ENCODE results near the gene CNTN5.
"Not testable (repeated sequence)": the region's sequence is repeated elsewhere in the genome, so short reads cannot be mapped to it uniquely, and the experiment has no call there.

Gene CNTN5

DNA sequence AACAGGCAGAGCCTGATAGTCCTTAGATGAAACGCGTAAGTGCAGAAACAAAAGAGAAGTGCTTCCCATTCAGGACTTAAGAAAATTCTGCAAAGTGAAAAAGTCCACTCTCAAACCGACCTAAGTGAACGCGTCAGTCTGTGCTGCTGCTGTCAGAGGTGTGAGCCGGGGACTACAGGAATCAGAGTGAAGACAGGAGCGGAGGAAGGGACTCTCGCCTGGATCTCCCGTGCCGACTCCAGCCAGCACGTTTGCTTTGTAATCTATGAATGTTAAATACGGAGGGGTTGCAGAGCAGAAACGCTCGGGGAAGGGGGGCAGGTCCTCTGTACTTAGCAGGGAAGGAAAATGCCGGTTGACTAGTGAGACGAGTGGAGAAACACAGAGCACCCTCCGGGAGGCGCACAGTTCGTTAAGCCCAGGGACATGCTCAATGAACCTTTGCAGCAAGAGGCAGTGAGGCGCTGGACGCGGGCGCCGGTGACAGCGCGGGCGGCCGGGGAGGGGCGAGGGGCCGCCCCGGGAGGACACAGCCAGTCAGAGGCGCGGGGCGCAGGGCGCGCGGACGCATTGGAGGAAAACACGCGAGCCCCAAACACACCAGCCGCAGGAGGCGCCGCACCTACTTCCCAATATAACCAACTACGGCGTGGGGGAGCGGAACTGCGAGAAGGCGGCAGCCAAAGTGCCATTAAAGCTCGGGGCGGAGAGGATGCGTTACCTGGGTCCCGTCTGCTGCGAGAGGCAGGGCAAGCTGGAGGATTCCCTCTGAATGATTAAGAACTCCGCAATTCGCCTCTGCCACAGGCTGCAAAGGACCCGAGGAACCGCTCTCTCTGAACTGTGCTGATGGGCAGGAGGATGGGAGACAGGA lies at the start of gene CNTN5:
Gene CNTN5 (plus strand): TSS at position 598 of the 874 bp plus-strand sequence.
- peak; percentile 2 for DNase-seq (ENCODE audit: low read depth)

DNA sequence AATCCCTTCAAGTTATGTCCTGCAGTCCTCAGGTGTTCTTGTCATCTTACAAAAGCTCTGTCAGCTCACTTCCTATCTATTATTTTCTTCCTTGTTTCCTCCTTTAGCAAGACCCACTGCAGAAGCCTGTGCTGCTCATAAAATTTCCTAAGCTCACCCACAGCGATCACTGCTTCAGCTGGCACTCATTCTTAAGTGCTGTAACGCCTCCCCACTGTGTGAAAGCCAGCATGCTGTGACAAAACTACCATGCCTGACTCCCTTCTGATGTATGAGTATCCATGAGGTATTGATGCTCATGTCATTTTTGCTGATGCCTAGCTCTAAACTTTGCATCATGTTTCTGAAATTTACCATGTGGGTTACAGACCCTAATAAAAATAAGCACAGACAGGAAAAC lies 41.5 kb upstream of the CNTN5 start:
- no peak for DNase-seq (ENCODE audit: low read depth)

DNA sequence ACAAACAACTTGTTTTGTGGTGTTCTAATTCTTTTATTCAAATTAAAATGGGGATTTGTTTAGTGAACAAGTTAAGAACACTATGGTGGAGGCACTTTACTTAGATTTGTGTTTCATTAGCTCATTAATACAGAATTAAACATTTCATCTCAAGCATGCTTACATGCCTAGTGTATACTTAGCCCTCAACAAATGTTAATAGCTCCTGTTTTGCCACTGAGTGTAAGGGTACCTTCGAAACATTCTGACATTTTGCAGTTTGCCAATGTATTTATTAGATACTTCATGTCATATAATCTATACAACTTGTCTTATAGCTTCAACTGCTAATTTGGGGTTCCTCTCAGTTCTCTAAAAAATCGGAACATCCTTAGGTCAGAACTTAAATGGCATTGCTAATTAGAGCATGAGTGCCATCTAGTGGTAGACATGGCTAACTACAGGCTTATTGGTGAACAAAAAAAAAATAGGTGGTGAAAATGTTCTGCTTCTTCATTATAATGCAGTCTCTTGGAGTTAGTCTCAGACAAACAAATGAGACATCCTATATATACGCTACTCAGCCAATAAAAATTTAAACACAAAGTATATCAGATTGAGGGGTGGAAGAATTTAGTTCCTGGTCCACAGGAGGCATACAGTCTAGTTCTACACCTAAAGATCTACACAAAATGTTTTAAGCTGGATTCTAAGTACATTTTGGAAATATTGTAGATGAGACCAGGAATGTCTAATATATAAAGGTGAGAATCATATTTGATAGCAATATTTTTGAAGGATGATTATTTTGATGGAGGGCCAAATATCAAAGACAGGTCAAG lies 4.9 kb upstream of the CNTN5 start:
- no peak for DNase-seq (ENCODE audit: low read depth)

DNA sequence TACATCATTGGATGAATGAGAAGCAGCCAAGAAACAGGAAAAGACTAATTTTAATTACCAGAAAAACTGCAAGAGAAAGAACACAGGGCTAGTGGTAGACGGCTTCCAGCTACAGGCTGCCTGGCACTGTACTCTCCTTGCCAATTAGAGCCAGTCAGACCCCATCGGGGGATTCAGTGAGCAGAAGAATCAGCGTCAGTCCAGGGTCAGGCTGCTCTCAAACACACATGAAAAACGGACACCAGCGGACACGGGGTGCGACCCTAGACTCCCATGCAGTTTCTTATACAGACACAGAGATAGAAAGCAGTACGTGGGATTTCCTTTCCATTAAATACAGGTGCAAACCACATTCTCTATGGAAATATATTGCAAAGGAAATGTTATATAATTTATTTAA lies 1.1 kb upstream of the CNTN5 start:
- no peak for DNase-seq (ENCODE audit: low read depth)

DNA sequence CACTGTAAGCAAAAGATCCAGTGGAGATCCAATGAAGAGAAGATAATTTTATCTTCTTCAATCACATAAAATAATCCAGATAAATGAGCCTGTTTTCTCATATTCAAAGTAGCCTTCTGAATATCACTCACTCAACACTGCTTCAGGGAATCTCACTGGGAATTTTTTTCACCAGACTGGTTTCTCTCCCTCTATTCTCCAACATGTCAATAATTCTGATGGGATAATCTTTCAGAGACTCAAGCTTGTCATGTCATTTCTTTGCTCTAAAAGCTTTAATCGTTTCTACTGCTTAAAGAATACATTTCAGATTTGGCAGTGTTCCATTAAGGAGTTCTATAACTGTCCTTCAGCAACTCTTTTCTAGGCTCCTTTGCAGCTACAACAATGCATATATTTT lies 16.3 kb downstream of the CNTN5 start:
- no peak for DNase-seq (ENCODE audit: low read depth)

DNA sequence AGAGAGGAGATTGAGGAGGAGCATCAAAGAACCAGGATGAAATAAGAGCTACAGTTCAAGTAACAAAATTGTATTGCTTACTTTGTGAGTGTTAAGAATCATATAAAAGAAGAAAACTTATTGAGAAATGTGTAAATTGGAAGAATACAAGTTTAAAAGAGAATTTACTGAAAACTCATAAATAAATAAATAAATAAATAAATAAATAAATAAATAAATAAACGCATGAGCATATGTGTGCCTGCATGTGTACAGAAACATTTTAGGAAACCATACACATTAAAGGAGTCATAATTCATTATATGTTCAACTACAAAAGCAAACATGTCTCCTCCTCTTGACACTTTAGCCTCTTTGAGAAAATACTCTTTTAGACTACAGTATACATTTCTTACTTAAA lies 42.6 kb downstream of the CNTN5 start:
- no peak for DNase-seq (ENCODE audit: low read depth)

DNA sequence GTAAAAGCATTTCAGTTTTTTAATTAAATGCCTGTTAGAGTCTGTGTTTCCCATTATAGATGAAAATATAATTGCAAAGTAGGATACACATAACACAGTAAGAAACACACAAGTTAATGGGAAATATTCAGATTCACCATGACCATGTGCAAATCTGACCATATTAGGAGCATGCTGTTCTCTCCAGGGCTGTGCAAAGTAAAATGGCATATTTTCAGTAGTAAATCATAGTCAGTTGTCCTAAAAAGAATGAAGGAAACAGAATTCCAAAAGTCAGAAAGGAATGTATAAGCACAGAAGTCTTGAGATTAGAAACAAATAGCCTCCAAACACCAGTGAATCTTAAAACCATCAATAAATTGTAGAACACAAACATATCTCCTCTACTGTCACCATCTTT lies 44.4 kb downstream of the CNTN5 start:
- DNase-seq (ENCODE audit: low read depth) = no peak

DNA sequence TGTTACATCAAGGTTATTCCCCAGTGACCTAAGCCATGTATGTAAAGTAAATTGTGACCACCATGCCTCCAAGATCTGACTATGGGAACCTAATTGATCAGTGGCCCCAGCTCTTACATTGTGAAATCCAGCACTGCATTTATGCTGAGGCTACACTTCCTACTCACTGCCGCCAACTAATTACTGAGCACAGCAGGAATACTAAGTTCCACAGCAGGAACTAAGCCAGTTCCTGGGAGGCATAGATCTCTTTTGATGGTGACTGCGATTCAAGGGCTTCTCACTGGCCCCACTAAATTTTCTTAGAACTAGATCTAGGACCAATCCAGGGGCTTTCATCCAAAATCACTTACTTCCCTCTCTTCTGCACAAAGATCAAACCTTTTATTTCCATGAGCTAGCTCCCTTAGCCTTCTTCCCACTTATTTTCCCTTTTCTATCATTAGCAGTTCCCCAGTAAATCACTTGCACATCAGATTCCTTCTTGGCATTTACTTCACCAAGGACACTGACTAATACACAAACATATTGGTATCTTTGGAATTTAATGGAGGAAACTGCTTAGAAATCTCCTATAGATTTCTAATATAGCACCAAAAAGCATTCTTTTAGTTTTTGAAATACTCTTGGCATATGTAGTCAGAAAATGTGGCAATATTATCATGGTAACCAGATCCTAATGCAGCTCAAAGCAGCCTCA lies 46.0 kb downstream of the CNTN5 start:
- DNase-seq (ENCODE audit: low read depth) = no peak

DNA sequence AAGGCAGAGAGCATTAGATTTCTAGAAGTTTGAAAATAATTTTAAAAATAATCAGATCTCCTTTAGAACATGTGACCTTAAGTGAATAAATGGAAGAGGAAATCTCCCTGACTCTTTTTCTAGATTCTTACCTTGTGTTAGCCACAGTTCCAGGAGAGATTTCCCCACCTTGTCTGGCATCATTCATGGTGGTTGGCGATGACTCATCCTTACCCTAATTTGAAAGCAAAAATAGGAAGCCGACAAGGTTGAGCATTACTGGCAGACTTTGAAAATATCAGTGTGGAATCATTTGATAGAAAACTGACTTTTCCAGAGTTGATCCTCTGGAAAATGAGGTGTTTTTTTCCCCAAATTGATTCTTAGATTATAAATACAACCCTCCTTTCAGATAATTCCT lies 48.1 kb downstream of the CNTN5 start:
- no peak for DNase-seq (ENCODE audit: low read depth)

DNA sequence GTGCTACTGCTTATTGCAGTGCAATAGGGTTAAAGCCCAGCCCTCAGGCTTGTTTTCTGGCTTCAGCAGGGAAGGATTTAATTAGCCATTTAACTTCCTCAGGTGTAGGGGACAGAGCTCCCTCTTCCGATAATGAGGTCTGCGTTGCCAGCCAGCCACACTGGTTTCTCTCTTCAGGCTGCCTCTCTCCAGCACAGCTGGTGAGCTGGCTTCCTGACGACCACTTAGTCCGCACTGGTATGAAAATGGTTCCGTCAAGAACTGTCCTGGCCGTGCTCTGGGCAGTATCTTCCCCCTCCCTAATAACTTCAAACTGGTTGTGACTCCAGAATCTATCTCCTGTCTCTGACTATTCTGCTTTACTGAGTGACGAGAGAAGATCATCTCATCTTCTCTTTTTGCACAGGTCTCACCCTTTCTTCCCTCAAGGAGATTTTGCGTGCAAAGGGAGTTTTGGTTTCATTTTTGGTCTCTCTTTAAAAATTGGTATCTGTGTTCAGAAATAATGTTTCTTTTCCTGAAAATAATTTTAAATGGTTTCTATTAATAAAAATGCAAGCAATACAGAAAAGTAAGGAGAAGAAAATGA lies 49.2 kb downstream of the CNTN5 start:
- no peak for DNase-seq (ENCODE audit: low read depth)

DNA sequence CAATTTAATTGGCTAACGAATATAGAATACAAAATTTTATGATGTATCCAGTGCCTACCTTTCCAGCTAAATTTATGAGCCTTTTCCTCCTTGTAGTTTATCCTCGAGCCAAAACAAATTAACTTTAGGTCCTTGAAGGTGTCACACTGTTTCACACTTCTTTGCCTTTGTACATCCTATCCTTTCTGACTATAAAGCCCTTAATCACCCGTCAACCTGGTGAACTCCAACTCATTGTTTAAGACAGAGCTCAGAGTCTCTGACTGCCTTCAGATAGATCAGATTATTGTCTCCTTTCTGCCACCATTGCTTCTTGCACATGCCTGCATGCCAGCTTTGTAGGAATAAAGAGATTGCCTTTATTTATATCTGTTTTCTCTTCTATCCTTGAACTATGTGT lies 58.8 kb downstream of the CNTN5 start:
- no peak for DNase-seq (ENCODE audit: low read depth)

DNA sequence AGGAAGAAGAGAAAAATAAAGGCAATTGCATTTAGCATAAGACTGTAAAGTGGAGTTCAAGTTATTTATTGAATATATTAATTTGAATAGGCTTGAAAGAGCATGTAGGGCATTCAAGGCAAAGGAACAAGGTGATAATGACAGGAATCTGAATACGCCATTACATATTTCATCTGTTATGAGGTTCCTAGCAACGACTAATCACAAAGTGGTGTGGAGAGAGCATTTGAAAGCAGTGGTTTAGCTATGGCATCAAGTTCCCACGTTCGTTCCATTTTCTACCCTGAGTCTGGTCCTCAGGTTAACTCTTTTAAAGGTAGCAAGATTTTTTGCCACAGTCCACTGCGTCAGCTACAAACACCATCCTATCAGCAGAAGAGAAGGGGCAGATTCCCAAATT lies 59.4 kb downstream of the CNTN5 start:
- no peak for DNase-seq (ENCODE audit: low read depth)

DNA sequence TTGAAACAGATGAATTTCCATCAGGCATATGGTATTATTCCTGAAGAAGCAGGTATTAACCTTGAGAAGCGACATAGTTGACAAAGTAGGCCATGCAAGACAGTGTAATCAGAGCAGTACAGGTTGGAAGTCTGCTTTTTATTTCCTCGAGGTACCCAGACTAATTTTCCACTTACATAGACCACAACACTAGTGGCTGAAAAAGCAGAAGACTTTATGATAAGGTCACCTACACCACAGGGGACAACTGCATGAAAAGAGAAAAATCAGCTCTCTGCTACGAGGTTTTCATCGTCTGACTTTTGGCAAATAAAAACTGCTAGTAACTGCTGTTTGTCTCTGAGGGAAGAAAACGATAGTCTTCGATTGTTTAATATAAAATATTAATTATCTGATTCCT lies 77.5 kb downstream of the CNTN5 start:
- DNase-seq (ENCODE audit: low read depth) = no peak

DNA sequence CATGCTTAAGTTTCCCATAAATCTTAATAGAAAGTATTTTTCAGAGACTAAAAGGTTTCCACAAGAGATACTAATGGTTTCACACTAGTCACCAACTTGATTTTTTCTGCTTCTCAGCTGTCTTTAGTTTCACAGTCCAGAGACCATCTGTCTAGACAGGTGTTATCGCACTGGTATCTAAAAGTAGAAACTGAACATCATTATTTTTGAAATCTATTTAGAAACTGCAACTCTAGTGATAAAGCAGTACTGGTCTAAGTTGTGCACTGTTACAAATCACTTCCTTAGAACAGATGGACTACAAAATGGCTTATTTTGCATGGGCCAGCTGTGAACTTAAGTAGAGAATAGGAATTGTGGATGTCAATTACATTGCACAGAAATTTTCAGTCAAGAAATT lies 78.0 kb downstream of the CNTN5 start:
- no peak for DNase-seq (ENCODE audit: low read depth)

DNA sequence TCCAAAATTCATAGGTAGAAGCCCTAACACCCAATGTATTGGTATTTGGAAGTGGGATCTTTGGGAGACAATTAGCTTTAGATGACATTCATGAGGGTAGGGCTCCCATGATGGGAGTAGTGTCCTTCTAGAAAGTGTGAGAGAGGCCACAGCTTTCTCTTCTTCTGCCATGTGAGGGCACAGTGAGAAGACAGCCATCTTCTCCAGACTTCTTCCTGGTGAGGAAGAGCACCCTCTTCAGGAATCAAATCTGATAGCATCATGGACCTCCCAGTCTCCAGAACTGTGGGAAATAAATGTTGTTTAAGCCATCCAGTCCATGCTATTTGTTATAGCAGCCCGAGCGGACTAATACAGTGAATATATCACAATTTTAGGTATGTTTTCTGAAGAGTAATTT lies 96.9 kb downstream of the CNTN5 start:
- no peak for DNase-seq (ENCODE audit: low read depth)

DNA sequence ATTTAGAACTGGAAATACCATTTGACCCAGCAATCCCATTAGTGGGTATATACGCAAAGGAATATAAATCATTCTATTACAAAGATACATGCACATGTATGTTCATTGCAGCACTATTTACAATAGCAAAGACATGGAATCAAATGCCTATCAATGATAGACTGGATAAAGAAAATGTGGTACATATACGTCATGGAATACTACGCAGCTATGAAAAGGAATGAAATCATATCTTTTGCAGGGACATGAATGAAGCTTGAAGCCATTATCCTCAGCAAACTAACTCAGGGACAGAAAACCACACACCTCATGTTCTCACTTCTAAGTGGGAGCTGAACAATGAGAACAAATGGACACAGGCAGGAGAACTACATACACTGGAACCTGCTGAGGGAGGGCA lies 113.1 kb downstream of the CNTN5 start:
- not testable (repeated sequence) for DNase-seq (ENCODE audit: low read depth)

DNA sequence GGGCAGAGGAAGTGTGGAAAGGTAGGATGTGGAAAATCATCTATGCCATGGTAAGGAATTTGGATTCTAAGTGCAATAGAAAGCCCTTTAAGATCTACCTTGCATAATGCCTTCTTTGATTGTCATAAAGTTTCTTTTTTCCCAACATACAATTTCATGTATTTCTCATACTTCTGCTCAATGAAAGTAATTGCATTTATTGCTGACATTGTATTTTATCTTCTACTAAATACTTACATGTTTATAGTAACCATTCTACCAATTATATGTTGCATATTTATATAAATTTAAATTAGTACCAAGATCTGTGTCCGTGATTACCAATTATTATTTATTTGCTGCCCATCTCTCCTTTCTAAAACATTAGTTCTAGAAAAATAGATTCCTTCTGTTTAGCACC lies 114.8 kb downstream of the CNTN5 start:
- DNase-seq (ENCODE audit: low read depth) = no peak

DNA sequence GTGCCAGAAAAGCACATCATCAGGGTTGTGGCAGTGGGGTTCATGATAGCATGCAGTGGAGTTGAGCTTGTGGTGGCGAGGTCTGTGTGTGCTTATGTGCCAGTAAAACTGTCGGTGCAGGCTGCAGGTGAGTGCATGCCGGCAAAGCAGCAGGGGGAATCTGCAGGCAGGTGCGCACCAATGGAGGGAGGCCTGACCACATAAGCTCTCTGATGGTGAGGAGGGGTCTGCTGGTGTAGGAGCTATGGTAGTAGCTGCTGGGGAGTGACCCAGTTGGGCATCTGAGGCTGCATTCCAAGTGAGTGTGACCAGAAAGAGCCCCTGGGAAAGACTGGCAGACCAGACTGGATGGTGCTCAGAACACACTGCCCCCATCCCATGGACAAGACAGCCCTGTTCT lies 121.5 kb downstream of the CNTN5 start:
- no peak for DNase-seq (ENCODE audit: low read depth)

DNA sequence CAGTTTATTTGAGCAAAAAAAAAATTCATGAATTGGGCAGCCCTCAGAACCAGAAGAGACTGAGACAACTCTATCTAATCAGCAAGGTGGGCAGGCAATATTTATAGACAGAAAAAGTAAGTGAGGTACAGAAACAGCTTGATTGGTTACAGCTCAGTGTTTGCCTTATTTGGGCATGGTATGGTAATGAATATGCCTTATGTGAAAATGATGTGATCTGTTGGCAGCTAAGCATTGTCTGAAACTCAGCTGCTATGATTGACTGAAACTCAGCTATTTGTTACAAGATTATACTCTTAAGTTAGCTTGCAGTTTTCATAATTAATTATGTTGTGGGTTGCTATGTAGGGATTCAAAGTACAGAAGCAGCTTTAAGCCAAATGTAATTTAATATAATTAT lies 127.6 kb downstream of the CNTN5 start:
- no peak for DNase-seq (ENCODE audit: low read depth)

DNA sequence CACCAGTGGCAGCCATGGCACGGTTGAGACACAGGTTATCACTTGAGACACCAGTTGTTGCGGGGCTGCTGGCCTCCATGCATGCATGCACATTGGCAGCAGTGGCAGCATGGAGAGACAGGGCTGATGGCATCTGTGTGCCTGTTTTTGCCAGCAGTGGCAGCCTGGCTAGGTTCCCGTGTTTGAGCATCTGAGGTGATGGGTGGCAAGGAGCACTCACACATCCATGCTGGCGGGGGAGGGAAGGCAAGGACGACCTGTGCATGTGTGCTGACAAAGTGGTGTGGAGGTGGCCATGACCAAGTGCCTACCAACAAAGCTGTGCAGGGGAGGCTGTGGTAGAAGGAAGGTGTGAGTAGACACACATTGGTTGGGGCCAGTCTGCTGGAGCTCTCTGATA lies 133.5 kb downstream of the CNTN5 start:
- DNase-seq (ENCODE audit: low read depth) = no peak

DNA sequence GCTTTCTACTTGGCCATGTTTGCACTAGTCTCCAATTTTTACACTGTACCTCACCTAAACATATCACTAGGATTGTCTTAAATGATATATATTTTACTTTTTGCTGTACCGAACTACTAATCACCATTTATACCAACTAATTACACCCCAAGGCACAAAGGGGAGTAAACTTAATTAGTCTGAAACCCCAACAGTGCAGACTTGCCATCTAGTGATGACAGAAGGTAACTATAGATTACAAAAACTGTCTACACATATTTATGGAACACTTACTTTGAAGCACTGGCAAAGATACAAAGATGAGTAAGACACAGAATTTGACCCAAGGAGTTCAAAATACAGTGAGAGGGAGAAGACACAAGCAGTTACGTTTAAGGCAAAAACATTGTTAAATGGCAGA lies 139.7 kb downstream of the CNTN5 start:
- DNase-seq (ENCODE audit: low read depth) = no peak

DNA sequence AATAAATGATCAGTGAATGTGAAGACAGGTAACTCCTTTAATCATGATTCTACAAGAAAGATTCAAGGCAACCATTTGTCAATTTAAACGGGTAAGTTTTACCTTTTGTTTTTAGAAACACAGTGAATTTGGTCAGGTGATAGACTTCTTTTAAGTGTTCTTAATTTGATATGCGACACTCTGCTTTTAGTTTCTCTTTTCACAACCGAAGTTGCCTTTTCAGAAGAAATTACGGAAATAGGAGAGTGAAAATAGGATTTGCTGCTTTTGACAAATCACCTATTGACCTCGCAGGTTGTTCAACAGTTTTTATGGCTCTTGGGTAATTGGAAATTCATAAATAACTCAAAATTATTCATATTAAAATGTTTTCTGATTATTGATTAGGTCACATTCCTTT lies 142.1 kb downstream of the CNTN5 start:
- no peak for DNase-seq (ENCODE audit: low read depth)

Measured in stimulated activated CD8-positive, alpha-beta memory T cell treated with anti-CD3 and anti-CD28 coated beads, Interleukin-4, amount 100 ng/mL, for 24 hours (primary cell).